PFSK-1 (cell line): ENCODE data around the gene CPD.

Experiments used
- FOXP2 ChIP-seq: optimal IDR thresholded peaks from 2 replicates; pipeline ENCODE3; 2011; ENCODE audit warnings: borderline replicate concordance, control low read depth, inconsistent platforms; ENCODE audit not compliant: insufficient read depth; ENCODE audit errors: extremely low read length, extremely low read depth
- POLR2AphosphoS5 ChIP-seq: IDR thresholded peaks from 2 replicates; pipeline ENCODE4 v1.6.1; 2012; ENCODE audit warnings: low read depth, mild to moderate bottlenecking, control low read depth, low read length, moderate library complexity
- REST ChIP-seq, 2 experiments: IDR thresholded peaks; 2 replicates each; pipeline versions ENCODE4 v1.6.1 to v1.8.0; 2011 to 2012; ENCODE audit warnings: low read depth in 2 of 2, low read length in 2 of 2, control low read depth in 1 of 2, inconsistent platforms in 1 of 2, mild to moderate bottlenecking in 1 of 2, moderate library complexity in 1 of 2; ENCODE audit not compliant: insufficient read depth in 1 of 2
- SIN3A ChIP-seq: IDR thresholded peaks from 2 replicates; pipeline ENCODE4 v1.6.1; 2012; ENCODE audit warnings: mild to moderate bottlenecking, low read length, moderate library complexity, borderline replicate concordance; ENCODE audit not compliant: insufficient read depth
- TAF1 ChIP-seq: IDR thresholded peaks from 2 replicates; pipeline ENCODE4 v1.6.1; 2012; ENCODE audit warnings: low read length, control low read depth, borderline replicate concordance; ENCODE audit not compliant: insufficient read depth

Gene CPD

GRCh38 chr17:30361766-30362279 lies 16.9 kb upstream of the CPD start:
- no peak for TF ChIP-seq TAF1
- no peak for TF ChIP-seq FOXP2
- no peak for TF ChIP-seq REST (IDR thresholded peaks at IDR 0.05; ENCODE audit: insufficient read depth in 1 of 2, low read depth in 2 of 2, low read length in 2 of 2)
- no peak for TF ChIP-seq POLR2AphosphoS5
- no peak for TF ChIP-seq SIN3A

GRCh38 chr17:30363715-30364202 lies 15.0 kb upstream of the CPD start:
- TF ChIP-seq TAF1 (no peak), REST (IDR thresholded peaks at IDR 0.05; ENCODE audit: insufficient read depth in 1 of 2, low read depth in 2 of 2, low read length in 2 of 2) (no peak)

GRCh38 chr17:30366536-30366935 lies 12.2 kb upstream of the CPD start:
- TF ChIP-seq SIN3A (no peak), FOXP2 (no peak), POLR2AphosphoS5 (no peak), REST (IDR thresholded peaks at IDR 0.05; ENCODE audit: insufficient read depth in 1 of 2, low read depth in 2 of 2, low read length in 2 of 2) (no peak), TAF1 (no peak)

- TF ChIP-seq REST (IDR thresholded peaks at IDR 0.05; ENCODE audit: insufficient read depth in 1 of 2, low read depth in 2 of 2, low read length in 2 of 2) (no peak), SIN3A (no peak), POLR2AphosphoS5 (no peak), TAF1 (no peak), FOXP2 (no peak)
Measured at GRCh38 chr17:30368912-30369720, 9.6 kb upstream of the CPD start.

- no peak for TF ChIP-seq TAF1
- TF ChIP-seq POLR2AphosphoS5, result no peak
- no peak for TF ChIP-seq REST (IDR thresholded peaks at IDR 0.05; ENCODE audit: insufficient read depth in 1 of 2, low read depth in 2 of 2, low read length in 2 of 2)
- TF ChIP-seq SIN3A, result no peak
- no peak for TF ChIP-seq FOXP2
Measured at GRCh38 chr17:30369995-30370394, 8.7 kb upstream of the CPD start.
